Measurements from ENCODE around the gene PARL. TPM values are rescaled to one million over a fixed set of nuclear protein-coding genes. Genes with fewer than 3 reads are reported as not detected.

The PARL gene
- total and polyA plus RNA-seq, 2 of the 13 experiments (the other 11 are each of a cell fraction or from before 2014, with no cell fraction given): 46.3 to 58.6 TPM

DNA sequence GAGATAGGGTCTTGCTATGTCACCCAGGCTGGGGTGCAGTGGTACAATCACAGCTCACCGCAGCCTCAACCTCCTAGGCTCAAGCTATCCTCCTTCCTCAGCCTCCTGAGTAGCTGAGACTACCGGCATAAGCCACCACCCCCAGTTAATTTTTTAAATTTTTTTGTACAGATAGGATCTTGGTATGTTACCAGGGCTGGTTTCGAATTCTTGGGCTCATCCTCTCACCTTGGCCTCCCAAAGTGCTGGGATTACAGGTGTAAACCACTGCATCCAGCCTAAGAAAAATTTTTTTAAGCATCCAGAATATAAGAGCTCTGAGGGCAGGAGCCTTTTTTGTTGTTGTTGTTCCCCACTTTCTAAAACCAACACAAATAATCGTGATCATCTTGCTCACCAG lies 44.9 kb downstream of the PARL start:
- no peaks in the 10 kb centered on the region for H3K79me2 ChIP-seq (ENCODE audit: insufficient read depth, low read length)
- no peak overlapping the region for H3K4me2 ChIP-seq (ENCODE audit: low read depth, low read length)
- WGBS (ENCODE audit: low lambda C conversion rate): 97% methylated on average over 4 of the region's 4 CpGs
- DNase-seq (ENCODE audit: low spot score) (no peak), ATAC-seq (no peak), FAIRE-seq (no peak)
- H3K9ac ChIP-seq (ENCODE audit: insufficient read depth, low read depth, low read length): no peak overlapping the region
- H3K27me3 ChIP-seq (ENCODE audit: control insufficient read depth in 1 of 2, insufficient read depth in 2 of 2, low read length in 2 of 2): no peaks in the 10 kb centered on the region
- ChIA-PET CTCF (ENCODE audit: low intra/inter-chr PET ratio, low total read pairs) (no interaction called here), POLR2A (no interaction called here)
- no peaks in the 10 kb centered on the region for H3K4me1 ChIP-seq (ENCODE audit: insufficient read depth, low read length)
- TF ChIP-seq NONO (IDR thresholded peaks at IDR 0.05) (no peak), NONO (CRISPR knock-in tag; conservative IDR thresholded peaks at IDR 0.05) (no peak), AKAP8 (CRISPR knock-in tag; IDR thresholded peaks at IDR 0.05) (no peak), MXD1 (CRISPR knock-in tag; IDR thresholded peaks at IDR 0.05) (no peak), ZNF790 (CRISPR knock-in tag; IDR thresholded peaks at IDR 0.05; ENCODE audit: borderline replicate concordance) (no peak), DNMT1 (CRISPR knock-in tag; IDR thresholded peaks at IDR 0.05) (no peak), SMC3 (IDR thresholded peaks at IDR 0.05; ENCODE audit: low read length) (no peak), SSRP1 (CRISPR knock-in tag; IDR thresholded peaks at IDR 0.05) (no peak), ZNF703 (CRISPR knock-in tag; IDR thresholded peaks at IDR 0.05; ENCODE audit: borderline replicate concordance) (no peak), SOX5 (CRISPR knock-in tag; IDR thresholded peaks at IDR 0.05; ENCODE audit: borderline replicate concordance) (no peak), KAT2B (IDR thresholded peaks at IDR 0.05; ENCODE audit: borderline replicate concordance, low read depth, low read length) (no peak), POLR2AphosphoS2 (IDR thresholded peaks at IDR 0.05; ENCODE audit: low read depth, low read length) (no peak), ZNF691 (CRISPR knock-in tag; IDR thresholded peaks at IDR 0.05; ENCODE audit: borderline replicate concordance, low read depth) (no peak), ELF4 (CRISPR knock-in tag; IDR thresholded peaks at IDR 0.05; ENCODE audit: borderline replicate concordance) (no peak), ISL2 (CRISPR knock-in tag; IDR thresholded peaks at IDR 0.05) (no peak)
- TF ChIP-seq, protein P1, sequence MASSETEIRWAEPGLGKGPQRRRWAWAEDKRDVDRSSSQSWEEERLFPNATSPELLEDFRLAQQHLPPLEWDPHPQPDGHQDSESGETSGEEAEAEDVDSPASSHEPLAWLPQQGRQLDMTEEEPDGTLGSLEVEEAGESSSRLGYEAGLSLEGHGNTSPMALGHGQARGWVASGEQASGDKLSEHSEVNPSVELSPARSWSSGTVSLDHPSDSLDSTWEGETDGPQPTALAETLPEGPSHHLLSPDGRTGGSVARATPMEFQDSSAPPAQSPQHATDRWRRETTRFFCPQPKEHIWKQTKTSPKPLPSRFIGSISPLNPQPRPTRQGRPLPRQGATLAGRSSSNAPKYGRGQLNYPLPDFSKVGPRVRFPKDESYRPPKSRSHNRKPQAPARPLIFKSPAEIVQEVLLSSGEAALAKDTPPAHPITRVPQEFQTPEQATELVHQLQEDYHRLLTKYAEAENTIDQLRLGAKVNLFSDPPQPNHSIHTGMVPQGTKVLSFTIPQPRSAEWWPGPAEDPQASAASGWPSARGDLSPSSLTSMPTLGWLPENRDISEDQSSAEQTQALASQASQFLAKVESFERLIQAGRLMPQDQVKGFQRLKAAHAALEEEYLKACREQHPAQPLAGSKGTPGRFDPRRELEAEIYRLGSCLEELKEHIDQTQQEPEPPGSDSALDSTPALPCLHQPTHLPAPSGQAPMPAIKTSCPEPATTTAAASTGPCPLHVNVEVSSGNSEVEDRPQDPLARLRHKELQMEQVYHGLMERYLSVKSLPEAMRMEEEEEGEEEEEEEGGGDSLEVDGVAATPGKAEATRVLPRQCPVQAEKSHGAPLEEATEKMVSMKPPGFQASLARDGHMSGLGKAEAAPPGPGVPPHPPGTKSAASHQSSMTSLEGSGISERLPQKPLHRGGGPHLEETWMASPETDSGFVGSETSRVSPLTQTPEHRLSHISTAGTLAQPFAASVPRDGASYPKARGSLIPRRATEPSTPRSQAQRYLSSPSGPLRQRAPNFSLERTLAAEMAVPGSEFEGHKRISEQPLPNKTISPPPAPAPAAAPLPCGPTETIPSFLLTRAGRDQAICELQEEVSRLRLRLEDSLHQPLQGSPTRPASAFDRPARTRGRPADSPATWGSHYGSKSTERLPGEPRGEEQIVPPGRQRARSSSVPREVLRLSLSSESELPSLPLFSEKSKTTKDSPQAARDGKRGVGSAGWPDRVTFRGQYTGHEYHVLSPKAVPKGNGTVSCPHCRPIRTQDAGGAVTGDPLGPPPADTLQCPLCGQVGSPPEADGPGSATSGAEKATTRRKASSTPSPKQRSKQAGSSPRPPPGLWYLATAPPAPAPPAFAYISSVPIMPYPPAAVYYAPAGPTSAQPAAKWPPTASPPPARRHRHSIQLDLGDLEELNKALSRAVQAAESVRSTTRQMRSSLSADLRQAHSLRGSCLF (CRISPR knock-in tag; IDR thresholded peaks at IDR 0.05; ENCODE audit: borderline replicate concordance): no peak
- intact Hi-C loops (cut with micrococcal nuclease; ENCODE audit: unreplicated experiment): no loop called here
- peaks cover 20 to 65% of the 10 kb centered on the region in 2 experiments for H3K36me3 ChIP-seq (replicated peaks in 1 of 2; ENCODE audit: control insufficient read depth in 1 of 2, insufficient read depth in 2 of 2, low read length in 2 of 2)
- no peak overlapping the region for H2AFZ ChIP-seq (ENCODE audit: low read length)
- H4K20me1 ChIP-seq (ENCODE audit: insufficient read depth, low read length): no peaks in the 10 kb centered on the region
- no TSS peak for BruUV-seq (replicated peaks)
- H3K27ac ChIP-seq (ENCODE audit: extremely low read length, insufficient read depth, low read length): no peak overlapping the region
- in situ Hi-C loops (cut with HindIII; ENCODE audit: extremely low pct_ligation_motif_present, low pct_unique_long_range_greater_than_20kb): no loop called here
- H3K9me3 ChIP-seq (ENCODE audit: low read length): no peaks in the 10 kb centered on the region
- H3K4me3 ChIP-seq (replicated peaks in 1 of 3; ENCODE audit: insufficient read depth in 1 of 3, low read depth in 2 of 3, low read length in 3 of 3): no peak overlapping the region

All from HepG2 (cell line).